OCI-M2 (cell line): ENCODE results near the gene KLHL36.
A peak's percentile ranks its signal among the peaks of the same experiment; 100 is the strongest.
"Not testable (repeated sequence)": the region's sequence is repeated elsewhere in the genome, so short reads cannot be mapped to it uniquely, and the experiment has no call there.

ENCODE experiments used
- DNase-seq: peaks from one replicate; lab custom pipeline; 2025; ENCODE audit not compliant: unreplicated experiment; lab: John Stamatoyannopoulos, UW

Gene KLHL36

DNA sequence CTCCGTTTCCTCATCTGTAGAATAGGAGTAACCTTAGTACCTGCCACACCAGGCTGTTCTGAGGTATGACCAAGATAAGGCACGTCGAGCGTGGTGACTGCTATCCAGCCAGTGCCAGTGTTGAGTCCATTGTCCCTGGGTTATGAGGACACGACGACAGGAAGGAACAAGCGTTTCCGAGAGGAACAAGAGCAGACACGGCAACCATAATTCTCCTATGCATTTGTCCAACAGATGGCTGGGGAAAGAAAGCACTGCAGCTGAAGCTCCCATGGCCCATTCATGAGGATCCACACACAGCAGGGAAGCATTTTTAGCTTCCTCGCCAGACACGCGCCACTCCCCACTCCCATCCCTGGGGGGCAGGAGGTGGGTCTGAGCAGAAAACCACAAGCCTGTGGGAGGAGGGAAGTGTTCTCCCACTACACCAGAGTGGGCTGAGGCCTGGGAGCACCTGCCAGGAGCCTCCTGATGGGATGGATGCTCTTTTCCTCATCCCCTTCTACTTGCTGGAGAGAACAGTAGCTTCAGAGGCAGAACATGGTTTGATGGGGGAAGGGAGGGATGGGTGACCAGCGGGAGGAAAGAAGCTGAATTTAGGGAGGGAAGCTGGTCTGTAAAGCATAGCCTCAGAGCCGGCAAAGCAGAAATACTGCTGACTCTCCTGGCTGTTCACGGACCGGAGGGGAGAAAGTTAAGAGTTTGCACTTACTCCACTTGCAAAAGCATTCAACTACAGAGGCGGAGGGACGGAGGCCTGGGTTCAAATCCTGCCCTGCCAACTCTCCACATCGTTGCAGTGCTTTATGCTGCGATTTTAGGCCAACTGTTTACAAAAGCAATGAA lies 33.1 kb upstream of the KLHL36 start:
- no peak for DNase-seq

DNA sequence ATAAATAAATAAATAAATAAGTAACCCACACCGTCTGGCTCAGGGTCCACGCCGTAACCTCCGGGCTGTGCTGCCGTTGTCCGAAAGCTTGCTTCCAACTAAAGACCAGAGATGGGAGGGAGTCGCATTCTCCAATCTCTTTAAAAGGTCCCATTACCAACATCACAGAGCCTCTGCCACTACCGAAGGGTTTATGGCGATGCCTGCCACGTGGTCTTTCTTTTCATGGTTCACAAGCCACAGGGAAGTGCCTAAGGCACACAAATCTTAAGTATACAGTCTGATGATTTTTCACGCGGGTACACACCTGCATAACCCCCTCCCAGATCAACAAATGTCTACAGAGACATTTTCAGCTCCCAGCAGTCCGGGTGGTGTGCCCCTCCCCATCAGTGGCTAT lies 31.8 kb upstream of the KLHL36 start:
- DNase-seq = no peak

DNA sequence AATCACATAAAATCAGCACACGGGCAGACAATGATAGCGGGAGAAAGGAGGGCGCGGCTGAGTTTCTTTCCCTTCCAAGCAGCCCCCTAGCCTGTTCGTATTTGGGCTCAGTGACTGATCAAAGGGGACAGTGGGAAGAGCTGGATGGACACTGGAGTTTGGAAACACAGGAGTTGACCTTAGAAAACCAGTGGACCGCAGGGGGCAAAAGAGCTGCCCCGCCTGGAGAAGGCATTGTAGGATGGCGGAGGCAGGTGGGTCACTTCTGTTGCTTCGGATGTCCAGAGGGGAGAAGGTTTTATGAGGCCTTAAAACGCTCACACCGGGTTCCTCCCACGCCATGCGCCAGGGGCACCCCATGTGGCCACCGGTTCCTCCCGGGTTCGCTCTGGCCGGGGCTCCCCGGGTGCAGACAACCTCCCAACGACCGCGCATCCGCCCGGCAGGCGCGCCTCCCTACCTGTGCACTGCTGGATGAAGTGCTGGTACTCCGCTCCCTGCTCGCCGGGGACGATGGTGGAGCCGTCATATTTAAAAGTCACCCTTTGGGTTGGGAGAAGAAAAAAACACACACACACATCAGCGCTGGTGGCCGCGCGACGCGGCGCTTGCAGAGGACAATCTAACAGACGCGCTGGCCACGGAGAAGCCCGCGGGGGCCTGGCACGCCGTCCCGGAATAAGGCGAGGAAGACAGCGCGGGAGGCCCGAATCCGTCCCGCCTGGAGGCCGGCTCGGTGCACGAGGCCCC lies 31.1 kb upstream of the KLHL36 start:
- no peak for DNase-seq

DNA sequence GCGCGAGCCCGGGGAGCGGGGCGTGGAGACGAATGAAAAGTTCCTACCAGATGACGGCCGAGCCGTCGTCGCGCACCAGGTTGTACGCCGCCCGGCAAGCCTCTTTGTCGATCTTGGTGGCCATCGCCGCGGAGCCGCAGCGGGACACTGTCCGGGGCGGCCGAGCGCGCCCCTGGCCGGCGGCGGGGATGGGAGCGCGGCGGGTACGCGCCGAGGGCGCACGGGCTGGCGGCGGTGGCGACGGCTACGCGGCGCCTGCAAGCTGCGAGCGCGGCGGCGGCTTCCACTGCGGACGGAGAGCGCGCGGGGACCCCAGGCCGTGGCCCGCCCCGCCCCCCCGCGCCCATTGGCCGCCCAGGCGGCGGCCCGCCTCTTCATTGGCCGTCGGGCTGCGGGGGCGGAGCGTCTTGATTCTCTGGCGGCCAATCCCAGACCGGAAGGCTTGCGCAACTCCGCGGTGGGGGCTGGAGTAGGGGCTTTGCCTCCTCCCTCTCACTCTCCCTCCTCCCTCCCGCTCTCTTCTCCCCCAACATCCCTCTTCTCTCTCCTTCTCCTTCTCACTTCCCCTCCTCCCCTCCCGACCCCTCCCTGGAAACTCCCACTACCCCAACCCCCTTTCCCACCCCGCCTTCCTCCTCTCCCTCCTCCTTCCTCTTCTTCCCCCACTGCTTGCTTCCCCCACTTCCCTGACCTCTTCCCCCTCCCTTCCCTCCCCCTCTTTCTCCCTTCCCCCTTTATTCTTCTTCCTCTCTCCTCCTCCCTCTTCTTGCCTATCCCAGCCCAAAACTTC lies 30.3 kb upstream of the KLHL36 start, which contains the start of gene COTL1:
TSS of gene COTL1 (minus strand) at position 288 of the 790 bp plus-strand sequence. CDS start at position 124, 164 bp downstream.
- DNase-seq = peak; percentile 68

DNA sequence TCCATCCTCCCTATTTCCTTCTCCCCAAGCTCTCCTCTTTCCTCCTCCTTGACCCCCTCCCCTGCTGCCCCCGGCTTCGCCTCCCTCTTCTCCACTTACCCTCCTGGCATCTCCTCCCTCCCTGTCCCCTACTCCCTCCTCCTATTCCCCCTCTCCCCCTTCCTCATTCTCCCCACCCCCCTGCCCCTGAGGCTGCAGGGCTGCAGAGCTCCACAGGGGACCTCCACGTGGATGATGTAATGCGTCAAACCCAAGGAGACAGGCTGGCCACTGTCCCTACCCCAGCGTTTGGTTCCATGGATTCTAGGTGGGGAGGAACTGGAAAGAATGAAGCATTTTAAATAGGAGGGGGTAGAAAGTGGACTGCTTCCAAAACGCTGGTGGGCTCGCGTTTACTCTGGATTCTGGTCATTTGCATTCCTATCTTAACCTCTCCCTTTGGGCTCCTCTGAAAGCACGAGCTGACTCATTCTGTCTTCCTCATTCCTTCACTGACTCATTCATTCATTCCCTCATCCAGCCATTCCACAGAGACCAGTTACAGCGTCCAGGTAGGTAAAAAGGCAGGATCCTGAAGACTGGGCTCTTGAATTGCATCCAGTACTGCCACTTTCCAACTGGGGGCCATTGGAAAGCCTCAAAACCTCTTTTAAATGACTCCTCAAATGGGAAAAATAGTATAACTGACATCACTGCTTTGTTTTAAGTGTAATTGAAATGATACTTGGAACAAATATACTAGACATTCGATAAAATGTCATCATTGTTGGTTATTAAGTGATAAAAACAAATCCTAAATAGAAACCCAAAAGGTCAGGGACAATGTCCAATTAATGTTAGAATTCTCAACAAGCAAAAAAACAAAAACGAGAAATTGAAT lies 29.5 kb upstream of the KLHL36 start:
- DNase-seq = no peak

DNA sequence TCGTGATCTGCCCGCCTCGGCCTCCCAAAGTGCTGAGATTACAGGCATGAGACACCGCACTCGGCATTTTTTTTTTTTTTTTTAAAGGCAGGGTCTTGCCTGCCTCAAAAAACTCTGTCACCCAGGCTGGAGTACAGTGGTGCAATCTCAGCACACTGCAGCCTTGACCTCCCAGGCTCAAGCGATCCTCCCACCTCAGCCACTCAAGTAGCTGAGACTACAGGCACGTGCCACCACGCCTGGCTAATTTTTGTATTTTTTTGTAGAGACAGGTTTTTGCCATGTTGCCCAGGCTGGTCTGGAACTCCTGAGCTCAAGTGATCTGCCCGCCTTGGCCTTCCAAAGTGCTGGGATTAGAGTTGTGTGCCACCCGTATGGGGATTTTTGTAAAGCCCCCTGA lies 27.4 kb upstream of the KLHL36 start:
- not testable (repeated sequence) for DNase-seq

DNA sequence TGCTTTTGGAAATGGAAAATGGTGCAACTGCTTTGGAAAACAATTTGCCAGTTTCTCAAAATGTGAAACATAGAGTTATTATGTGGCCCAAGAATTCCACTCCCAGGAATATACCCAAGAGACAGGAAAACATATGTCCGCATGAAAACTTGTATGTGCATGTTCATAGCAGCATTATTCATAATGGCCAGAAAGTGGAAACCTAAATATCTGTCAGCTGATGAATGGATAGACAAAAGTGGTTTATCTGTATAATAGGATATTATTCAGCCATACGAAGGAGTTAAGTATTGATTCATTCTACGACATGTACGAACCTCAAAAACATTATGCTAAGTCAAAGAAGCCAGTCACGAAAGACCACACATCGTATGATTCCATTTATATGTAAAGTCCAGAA lies 22.8 kb upstream of the KLHL36 start:
- DNase-seq = no peak

DNA sequence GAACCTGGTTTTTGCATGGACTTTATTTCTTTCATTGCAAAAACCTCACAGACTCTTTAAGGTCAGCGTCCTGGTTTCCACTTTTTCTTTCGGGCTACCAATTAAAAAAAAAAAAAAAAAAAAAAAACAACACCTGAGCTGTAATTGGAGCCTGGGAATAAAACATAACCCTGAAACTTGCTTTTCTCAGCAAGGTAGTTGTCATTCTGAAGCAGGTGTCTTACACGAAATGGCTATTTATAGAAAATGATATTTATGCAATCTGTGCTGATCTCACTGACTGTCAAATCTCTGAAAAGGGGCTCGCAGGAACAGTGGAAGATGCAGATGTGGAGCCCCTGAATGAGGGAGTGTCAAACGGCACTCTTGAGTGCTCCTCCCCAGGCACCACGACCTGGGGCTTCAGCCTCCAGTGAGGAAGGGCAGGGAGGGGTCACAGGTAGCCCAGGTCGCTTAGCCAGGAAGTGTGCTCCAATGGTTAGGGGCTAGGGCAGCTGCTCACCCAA lies 20.0 kb upstream of the KLHL36 start:
- DNase-seq = no peak

DNA sequence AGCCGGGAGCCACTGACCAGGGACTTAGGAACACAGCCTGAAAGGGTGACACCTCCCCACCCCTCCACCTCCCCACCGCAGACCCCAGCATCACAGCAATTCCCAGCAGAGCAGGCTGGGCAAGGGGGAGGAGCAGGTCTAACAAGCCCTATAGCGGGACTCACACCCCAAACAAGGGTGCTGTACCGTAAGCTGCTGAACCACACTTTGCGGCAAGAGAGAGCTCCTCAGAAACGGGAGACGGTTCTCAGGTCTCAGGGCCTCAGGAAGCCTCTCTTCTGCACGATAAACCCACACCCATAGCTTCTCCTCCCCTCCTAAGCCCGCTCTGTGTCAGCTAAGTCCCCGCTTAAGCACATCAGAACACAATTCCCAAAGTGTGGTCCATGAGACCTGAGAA lies 18.7 kb upstream of the KLHL36 start:
- no peak for DNase-seq

DNA sequence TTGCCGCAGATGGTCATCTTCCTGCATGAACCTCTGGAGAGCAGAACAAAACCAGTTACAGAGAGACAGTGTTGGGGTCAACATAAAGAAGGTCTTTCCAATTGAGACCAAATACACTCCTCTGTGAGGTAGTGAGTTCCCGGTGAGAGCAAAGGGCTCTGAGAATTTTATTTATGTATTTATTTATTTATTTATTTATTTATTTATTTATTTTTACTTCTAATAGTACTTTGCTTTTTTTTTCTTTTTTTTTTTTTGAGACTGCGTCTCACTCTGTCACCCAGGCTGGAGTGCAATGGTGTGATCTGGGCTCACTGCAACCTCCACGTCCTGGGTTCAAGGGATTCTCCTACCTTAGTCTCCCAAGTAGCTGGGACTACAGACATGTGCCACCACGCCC lies 18.3 kb upstream of the KLHL36 start:
- DNase-seq = no peak

DNA sequence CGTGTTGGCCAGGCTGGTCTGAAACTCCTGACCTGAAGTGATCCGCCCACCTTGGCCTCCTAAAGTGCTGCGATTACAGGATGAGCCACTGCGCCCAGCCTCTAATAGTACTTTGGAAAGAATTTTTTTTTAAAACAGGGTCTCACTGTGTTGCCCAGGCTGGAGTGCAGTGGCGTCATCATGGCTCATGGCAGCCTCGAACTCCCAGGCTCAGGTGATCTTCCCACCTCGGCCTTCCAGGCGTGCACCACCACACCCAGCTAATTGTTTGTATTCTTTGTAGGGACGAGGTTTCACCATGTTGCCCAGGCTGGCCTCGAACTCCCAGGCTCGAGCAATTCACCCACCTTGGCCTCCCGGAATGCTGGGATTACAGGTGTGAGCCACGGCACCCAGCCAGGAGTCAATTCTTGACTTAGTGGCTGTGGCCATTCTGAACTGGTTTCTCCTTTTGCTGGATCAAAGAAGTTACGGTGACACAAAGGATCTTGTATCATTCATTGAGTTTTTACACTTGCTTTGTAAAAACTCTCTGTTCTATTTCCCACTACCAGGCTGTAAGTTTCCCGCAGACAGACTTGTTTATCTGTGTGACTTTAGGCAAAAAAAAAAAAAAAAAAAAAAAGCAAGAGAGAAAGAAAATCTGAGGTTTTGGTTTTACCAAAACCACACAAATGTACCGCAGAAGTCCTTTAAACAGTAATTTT lies 17.7 kb upstream of the KLHL36 start:
- DNase-seq = no peak

DNA sequence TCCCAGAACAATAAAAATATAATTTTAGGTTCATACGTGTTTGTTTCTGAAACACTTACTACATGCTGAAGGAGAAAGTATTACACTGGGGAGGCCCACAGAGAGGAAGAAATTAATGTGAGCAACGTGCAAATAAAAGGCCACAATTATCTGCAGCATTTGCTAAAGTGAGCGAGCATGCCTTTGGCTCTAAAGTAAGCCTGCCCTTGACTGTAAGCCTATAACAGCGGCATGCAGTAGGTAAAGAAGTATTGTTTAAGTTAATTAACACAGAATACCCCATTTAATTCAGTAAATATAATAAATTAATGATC lies 17.2 kb upstream of the KLHL36 start:
- no peak for DNase-seq

DNA sequence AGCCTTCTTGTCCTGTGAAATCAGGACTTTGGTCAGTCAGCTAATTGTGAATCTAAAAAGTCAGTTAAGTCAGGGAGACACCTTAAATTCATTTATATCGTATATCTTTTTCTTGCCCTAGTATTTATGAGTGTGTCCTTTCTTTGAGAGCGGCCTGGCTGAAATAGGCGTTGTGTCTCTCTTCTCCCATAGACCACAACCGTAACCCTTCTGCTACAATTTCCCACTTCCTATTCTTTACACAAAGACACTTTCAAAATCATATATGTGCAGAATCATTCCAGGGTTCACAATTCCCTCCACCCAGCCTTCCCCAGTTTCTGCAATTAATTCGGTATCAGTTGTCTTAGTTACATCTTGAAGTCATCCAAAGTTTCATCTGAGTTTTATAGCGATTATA lies 16.4 kb upstream of the KLHL36 start:
- DNase-seq = no peak

DNA sequence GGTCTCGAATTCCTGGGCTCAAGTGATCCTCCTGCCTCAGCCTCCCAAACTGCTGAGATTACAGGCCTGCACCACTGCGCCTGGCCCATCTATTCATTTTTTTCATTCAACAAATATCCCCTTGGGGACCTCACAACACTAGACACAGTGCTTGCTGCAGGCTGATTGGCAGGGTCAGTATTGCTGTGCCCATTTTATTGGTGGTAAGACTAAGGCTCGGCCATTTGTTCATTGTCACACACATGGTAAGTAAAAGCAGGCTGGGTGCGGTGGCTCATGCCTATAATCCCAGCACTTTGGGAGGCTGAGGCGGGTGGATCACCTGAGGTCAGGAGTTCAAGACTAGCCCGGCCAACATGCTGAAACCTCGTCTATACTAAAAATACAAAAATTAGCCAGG lies 15.4 kb upstream of the KLHL36 start:
- DNase-seq = not testable (repeated sequence)

DNA sequence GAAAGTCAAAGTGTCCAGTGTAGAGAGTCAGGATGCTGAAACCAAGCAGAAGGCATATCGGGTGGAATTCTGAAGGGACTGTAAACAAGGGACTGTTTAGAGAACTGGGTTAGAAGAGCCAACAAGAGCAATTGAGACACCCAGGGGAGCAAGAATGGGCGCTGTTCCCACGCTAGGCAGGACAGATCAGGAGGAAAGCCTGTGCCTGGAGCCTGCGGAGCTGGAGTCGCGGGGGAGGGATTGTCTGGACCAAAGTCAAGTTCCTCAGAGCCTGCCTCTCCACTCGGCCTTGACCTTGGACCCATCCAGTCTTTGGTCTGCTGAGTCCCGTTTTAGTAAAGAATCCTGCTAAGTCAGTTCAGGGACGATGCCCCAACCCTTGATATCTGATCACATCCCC lies 14.7 kb upstream of the KLHL36 start:
- no peak for DNase-seq

DNA sequence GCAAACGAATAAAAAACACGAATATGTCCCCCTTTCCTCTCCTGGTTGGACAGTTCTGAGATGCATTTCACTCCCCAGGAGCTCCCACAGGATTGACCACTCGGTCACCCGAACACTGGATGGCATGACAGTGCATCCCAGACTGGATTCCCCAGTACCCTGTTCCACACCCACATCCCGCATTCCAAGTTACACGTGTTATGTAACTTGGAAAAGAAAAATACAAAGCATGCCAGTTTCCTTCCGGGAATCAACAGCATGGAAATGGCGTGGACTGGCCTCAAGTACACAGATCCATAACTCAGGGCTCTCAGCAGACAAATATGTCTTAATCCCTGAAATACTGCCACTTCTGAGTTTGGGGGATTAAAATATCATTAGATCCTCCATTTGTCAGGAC lies 12.6 kb upstream of the KLHL36 start:
- DNase-seq = no peak

DNA sequence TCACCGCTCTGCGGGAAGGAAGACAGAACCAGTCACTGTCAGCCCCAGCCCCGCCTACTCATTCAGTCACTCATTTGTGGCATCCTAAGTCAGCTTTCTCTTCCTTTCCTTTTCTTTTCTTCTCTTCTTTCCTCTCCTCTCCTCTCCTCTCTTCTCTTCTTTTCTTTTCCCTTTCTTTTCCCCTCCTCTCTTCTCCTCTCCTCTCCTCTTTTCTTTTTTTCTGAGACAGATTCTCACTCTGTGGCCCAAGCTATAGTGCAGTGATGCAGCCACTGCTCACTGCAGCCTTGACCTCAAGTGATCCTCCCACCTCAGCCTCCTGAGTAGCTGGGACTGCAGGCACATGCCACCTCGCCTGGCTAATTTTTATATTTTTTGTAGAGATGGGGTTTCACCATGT lies 10.6 kb upstream of the KLHL36 start:
- no peak for DNase-seq

DNA sequence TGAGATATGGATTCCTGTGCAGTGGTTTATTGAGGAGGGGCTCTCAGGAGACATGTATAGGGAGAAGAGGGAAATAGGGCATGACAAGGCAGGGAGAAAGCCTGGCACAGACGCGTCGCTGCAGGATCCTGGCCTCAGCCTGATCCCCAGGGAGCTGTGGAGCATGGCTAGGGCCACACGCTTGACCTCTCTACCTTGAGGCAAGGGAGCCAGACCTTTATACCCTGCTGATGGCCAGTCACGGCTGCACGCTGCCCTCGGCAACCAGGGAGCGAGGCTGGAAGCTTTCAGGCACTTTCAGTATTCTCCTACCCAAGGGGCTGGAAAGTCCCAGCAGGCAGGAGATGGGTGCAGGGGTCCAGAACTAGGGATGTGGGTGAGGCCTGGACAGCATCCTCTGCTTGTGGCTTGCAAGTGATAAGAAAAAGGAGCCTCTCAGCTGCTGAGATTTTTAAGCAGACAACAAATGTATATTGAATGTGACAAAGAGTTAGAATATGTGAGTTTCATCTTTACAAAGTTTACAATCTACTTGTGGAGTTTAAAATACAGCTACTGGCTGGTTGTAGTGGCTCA lies 10.0 kb upstream of the KLHL36 start:
- no peak for DNase-seq

DNA sequence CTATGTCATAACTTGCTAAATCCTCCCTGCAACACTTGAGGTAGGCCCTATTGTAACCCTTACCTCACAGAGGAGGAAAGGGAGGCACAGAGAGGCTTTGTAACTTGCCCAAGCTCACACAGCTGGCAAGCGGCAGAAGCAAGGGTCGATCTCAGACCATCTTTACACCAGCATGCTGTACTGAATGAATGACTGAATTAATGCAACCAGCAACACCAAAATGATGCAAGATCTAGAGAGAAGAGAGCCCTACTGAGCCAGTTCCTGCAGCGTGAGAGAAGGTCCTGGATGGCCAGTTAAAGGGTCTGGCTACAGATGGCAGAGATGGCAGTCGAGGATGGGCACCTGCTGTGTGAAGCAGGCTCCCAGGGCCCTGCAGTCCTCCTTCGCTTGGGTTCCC lies 8.2 kb upstream of the KLHL36 start:
- no peak for DNase-seq
